DOHH2 (cell line): Measurements from ENCODE around the gene PELI2.

Experiments used
- H3F3A ChIP-seq: fragments of 200-600 bp; sonication (generic), shearing (Covaris generic); 2 replicates; pipeline ENCODE4 v1.6.0; 2016; ENCODE audit warnings: antibody characterized with exemption, mild to moderate bottlenecking; ENCODE audit not compliant: control insufficient read depth, insufficient read depth
- H3K27ac ChIP-seq: fragments of 200-600 bp; sonication (generic); 2 replicates; pipeline ENCODE4 v1.5.1; 2014; ENCODE audit warnings: low read depth, mild to moderate bottlenecking, low read length, moderate library complexity
- H3K27me3 ChIP-seq: fragments of 200-600 bp; sonication (generic); 2 replicates; pipeline ENCODE4 v1.6.1; 2014; ENCODE audit warnings: mild to moderate bottlenecking, low read length, mixed read lengths; ENCODE audit not compliant: control insufficient read depth
- H3K36me3 ChIP-seq: fragments of 200-600 bp; sonication (generic); 2 replicates; pipeline ENCODE4 v1.6.1; 2014; ENCODE audit warnings: mild to moderate bottlenecking, low read length, moderate library complexity, mixed read lengths; ENCODE audit not compliant: control insufficient read depth
- H3K4me1 ChIP-seq: fragments of 200-600 bp; sonication (generic); 2 replicates; pipeline ENCODE4 v1.6.1; 2014; ENCODE audit warnings: mild to moderate bottlenecking, low read length, mixed read lengths; ENCODE audit not compliant: control insufficient read depth
- H3K4me2 ChIP-seq: fragments of 200-600 bp; sonication (generic); 2 replicates; pipeline ENCODE4 v1.6.0; 2014; ENCODE audit warnings: mild to moderate bottlenecking, low read length, moderate library complexity
- H3K4me3 ChIP-seq: fragments of 200-600 bp; sonication (generic); 2 replicates; pipeline ENCODE4 v1.5.1; 2014; ENCODE audit warnings: mild to moderate bottlenecking, low read length, mixed read lengths
- H3K79me2 ChIP-seq: fragments of 200-600 bp; sonication (generic); 2 replicates; pipeline ENCODE4 v1.6.1; 2014; ENCODE audit warnings: mild to moderate bottlenecking, low read length, mixed read lengths; ENCODE audit not compliant: control insufficient read depth
- H3K9me2 ChIP-seq: fragments of 200-600 bp; sonication (generic); replicated peaks from 2 replicates; pipeline ENCODE4 v1.6.1; 2014; ENCODE audit warnings: mild to moderate bottlenecking, low read length, mixed read lengths; ENCODE audit not compliant: control insufficient read depth
- H3K9me3 ChIP-seq: fragments of 200-600 bp; sonication (generic); 2 replicates; pipeline ENCODE4 v1.6.1; 2014; ENCODE audit warnings: antibody characterized with exemption, low read length, mixed read lengths; ENCODE audit not compliant: control insufficient read depth, insufficient read depth
- H4K20me1 ChIP-seq: fragments of 200-600 bp; sonication (generic); 2 replicates; pipeline ENCODE4 v1.6.0; 2014; ENCODE audit warnings: low read depth, mild to moderate bottlenecking, antibody characterized with exemption, low read length, moderate library complexity; ENCODE audit not compliant: control insufficient read depth, insufficient read depth
- CTCF ChIP-seq: fragments of 200-600 bp; sonication (generic); IDR thresholded peaks from one replicate; pipeline ENCODE4 v1.5.1; 2014; ENCODE audit warnings: antibody characterized with exemption, mild to moderate bottlenecking, low read depth, low read length; ENCODE audit not compliant: poor library complexity, severe bottlenecking
- EZH2phosphoT487 ChIP-seq: fragments of 200-600 bp; sonication (generic); IDR thresholded peaks from 2 replicates; pipeline ENCODE4 v1.6.1; 2017; ENCODE audit warnings: borderline replicate concordance, mild to moderate bottlenecking, antibody characterized with exemption, low read length, moderate library complexity, mixed read lengths

The PELI2 gene

GRCh38 chr14:56202256-56202655 is 84.0 kb downstream of the PELI2 start:
- Histone ChIP-seq H3K4me2 (no peak overlapping the region), H3K9me2 (no peaks in the 10 kb centered on the region), H3K27me3 (no peaks in the 10 kb centered on the region), H3K79me2 (no peaks in the 10 kb centered on the region), H4K20me1 (no peaks in the 10 kb centered on the region), H3K27ac (no peak overlapping the region), H3K36me3 (no peaks in the 10 kb centered on the region), H3K9me3 (no peaks in the 10 kb centered on the region), H3K4me1 (no peaks in the 10 kb centered on the region), H3F3A (no peaks in the 10 kb centered on the region), H3K4me3 (no peak overlapping the region)
- no peak for TF ChIP-seq CTCF
- no peak for TF ChIP-seq EZH2phosphoT487

GRCh38 chr14:56205881-56206280 is 87.7 kb downstream of the PELI2 start:
- Histone ChIP-seq H4K20me1 (no peaks in the 10 kb centered on the region), H3K27ac (no peak overlapping the region), H3F3A (no peaks in the 10 kb centered on the region), H3K9me2 (no peaks in the 10 kb centered on the region), H3K4me2 (no peak overlapping the region), H3K4me3 (no peak overlapping the region), H3K9me3 (no peaks in the 10 kb centered on the region), H3K36me3 (no peaks in the 10 kb centered on the region), H3K4me1 (no peaks in the 10 kb centered on the region), H3K27me3 (no peaks in the 10 kb centered on the region), H3K79me2 (no peaks in the 10 kb centered on the region)
- TF ChIP-seq EZH2phosphoT487 = no peak
- TF ChIP-seq CTCF = no peak

- no peaks in the 10 kb centered on the region for H3K27me3 ChIP-seq
- no peaks in the 10 kb centered on the region for H3K9me3 ChIP-seq
- no peak overlapping the region for H3K4me2 ChIP-seq
- no peaks in the 10 kb centered on the region for H3K9me2 ChIP-seq
- no peaks in the 10 kb centered on the region for H3K79me2 ChIP-seq
- TF ChIP-seq EZH2phosphoT487 (no peak), CTCF (no peak)
- no peak overlapping the region for H3K27ac ChIP-seq
- no peaks in the 10 kb centered on the region for H4K20me1 ChIP-seq
- no peaks in the 10 kb centered on the region for H3K4me1 ChIP-seq
- no peaks in the 10 kb centered on the region for H3K36me3 ChIP-seq
- no peak overlapping the region for H3K4me3 ChIP-seq
- no peaks in the 10 kb centered on the region for H3F3A ChIP-seq
These were observed 88.4 kb downstream of the PELI2 start for GRCh38 chr14:56206596-56206995.
